CD4-positive, alpha-beta T cell (primary cell): ENCODE measurements around the gene TIMM10. TPM values are rescaled to one million over a fixed set of nuclear protein-coding genes. Genes with fewer than 3 reads are reported as not detected.

Experiments
- ATAC-seq: fragments of 200-7000 bp; cut with Tn5 transposase; one replicate; pipeline ENCODE4 v1.10.0; 2022; ENCODE audit warnings: mild to moderate bottlenecking; ENCODE audit not compliant: poor library complexity
- CTCF ChIA-PET: fragments of 350-600 bp; sonication (Branson Sonifier 250); formaldehyde crosslinking; loops from one replicate; lab custom pipeline; 2021; ENCODE audit warnings: antibody characterized with exemption, inconsistent platforms; lab: Charles Lee
- POLR2A ChIA-PET: fragments of 350-600 bp; sonication (Branson Sonifier 250); formaldehyde crosslinking; loops from one replicate; lab custom pipeline; 2021; ENCODE audit warnings: antibody characterized with exemption, inconsistent platforms; lab: Charles Lee
- DNase-seq, 14 experiments: peaks; one replicate each; pipeline ENCODE4 v3.0.0-alpha.2; 2013 to 2020; ENCODE audit warnings: mixed read lengths in 2 of 14
- H3K27ac ChIP-seq, 2 donors: one replicate each; pipeline versions ENCODE4 v1.5.1 to v1.7.0; 2013; ENCODE audit warnings: low read length in 2 of 2, low read depth in 1 of 2, mild to moderate bottlenecking in 1 of 2
- H3K27me3 ChIP-seq, 2 experiments: 1 replicate in 1 of 2; 2 replicates in 1 of 2; pipeline versions ENCODE4 v1.6.1 to v1.7.0; 2013; ENCODE audit warnings: low read length in 2 of 2, control low read depth in 1 of 2, mild to moderate bottlenecking in 1 of 2, moderate library complexity in 1 of 2; ENCODE audit not compliant: insufficient read depth in 2 of 2, control insufficient read depth in 1 of 2
- H3K36me3 ChIP-seq: one replicate; pipeline ENCODE4 v1.6.1; 2013; ENCODE audit warnings: low read length, control low read depth; ENCODE audit not compliant: insufficient read depth
- H3K4me1 ChIP-seq: one replicate; pipeline ENCODE4 v1.6.1; 2013; ENCODE audit warnings: low read length, control low read depth; ENCODE audit not compliant: insufficient read depth
- H3K4me3 ChIP-seq: one replicate; pipeline ENCODE4 v1.5.1; 2013; ENCODE audit warnings: mild to moderate bottlenecking, low read length, moderate library complexity
- H3K9me3 ChIP-seq, 2 experiments: 1 replicate in 1 of 2; 2 replicates in 1 of 2; pipeline versions ENCODE4 v1.6.1 to v1.7.0; 2013; ENCODE audit warnings: low read length in 2 of 2, mild to moderate bottlenecking in 2 of 2, control low read depth in 1 of 2, moderate library complexity in 1 of 2; ENCODE audit not compliant: control insufficient read depth in 1 of 2, insufficient read depth in 1 of 2
- H3K27ac Mint-ChIP-seq: one replicate; pipeline ENCODE4 v1.8.0; 2020; ENCODE audit warnings: mixed read lengths
- H3K27me3 Mint-ChIP-seq: one replicate; pipeline ENCODE4 v1.8.0; 2021; ENCODE audit warnings: mixed read lengths
- H3K36me3 Mint-ChIP-seq: one replicate; pipeline ENCODE4 v1.8.0; 2021; ENCODE audit warnings: low read depth, mixed read lengths
- H3K4me1 Mint-ChIP-seq: one replicate; pipeline ENCODE4 v1.8.0; 2021; ENCODE audit warnings: low read depth, mixed read lengths
- H3K4me3 Mint-ChIP-seq: one replicate; pipeline ENCODE4 v1.8.0; 2020; ENCODE audit warnings: mild to moderate bottlenecking, mixed read lengths
- H3K9me3 Mint-ChIP-seq: one replicate; pipeline ENCODE4 v1.8.0; 2020; ENCODE audit warnings: mixed read lengths
- intact Hi-C, 2 experiments: fragments of 100-400 bp; cut with DNase I in 1 of 2; cut with micrococcal nuclease in 1 of 2; formaldehyde crosslinking; loops; one replicate each; pipeline versions ENCODE4 v1.15.1 to v1.9.0; 2023 to 2025; cut with DNase I, micrococcal nuclease
- total RNA-seq, 174 experiments: library from RNA in 2 of 174; stranded (reverse) in 2 of 174; gene quantifications; one replicate each; pipeline ENCODE4 v1.2.3 and lab custom pipeline; 2021 to 2026
- TF ChIP-seq, protein P1 (sequence below): fragments of 200-600 bp; IDR thresholded peaks from one replicate; pipeline ENCODE4 v1.8.0; 2022; ENCODE audit warnings: antibody characterized with exemption, mild to moderate bottlenecking

The TIMM10 gene
- total RNA-seq, 2 experiments from 2014 or later, result 28.0 TPM

DNA sequence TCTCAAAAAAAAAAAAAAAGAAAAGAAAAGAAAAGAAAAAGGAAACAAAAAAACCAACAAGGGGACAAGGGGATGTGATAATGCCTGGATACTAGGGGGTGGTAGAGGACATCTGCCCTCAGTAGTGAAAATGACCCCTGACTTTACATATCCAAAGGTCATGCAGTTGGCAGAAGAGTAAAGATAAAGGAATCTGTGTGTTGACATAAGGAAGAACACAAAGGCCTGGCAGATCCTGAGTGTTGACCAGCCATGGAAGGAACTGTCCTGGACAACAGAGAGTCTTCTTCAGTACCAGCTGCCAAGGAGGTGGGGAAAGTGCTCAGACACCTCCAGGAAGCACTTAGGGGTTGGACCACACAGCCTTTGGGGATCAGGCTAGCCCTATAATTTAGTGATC lies 27.7 kb downstream of the TIMM10 start:
- H3K36me3 Mint-ChIP-seq, result peaks cover 24% of the 10 kb centered on the region
- no peaks in the 10 kb centered on the region for H3K27me3 Mint-ChIP-seq
- H3K27ac Mint-ChIP-seq, result no peak overlapping the region
- H3K9me3 Mint-ChIP-seq, result no peaks in the 10 kb centered on the region
- no peaks in the 10 kb centered on the region for H3K27me3 ChIP-seq
- intact Hi-C loops, result no loop called here
- H3K27ac ChIP-seq, result no peak overlapping the region
- H3K36me3 ChIP-seq, result peaks cover 34% of the 10 kb centered on the region
- H3K4me1 Mint-ChIP-seq, result no peaks in the 10 kb centered on the region
- POLR2A ChIA-PET, result no interaction called here
- no peak overlapping the region for H3K4me3 Mint-ChIP-seq
- no peaks in the 10 kb centered on the region for H3K4me1 ChIP-seq
- TF ChIP-seq, protein P1, sequence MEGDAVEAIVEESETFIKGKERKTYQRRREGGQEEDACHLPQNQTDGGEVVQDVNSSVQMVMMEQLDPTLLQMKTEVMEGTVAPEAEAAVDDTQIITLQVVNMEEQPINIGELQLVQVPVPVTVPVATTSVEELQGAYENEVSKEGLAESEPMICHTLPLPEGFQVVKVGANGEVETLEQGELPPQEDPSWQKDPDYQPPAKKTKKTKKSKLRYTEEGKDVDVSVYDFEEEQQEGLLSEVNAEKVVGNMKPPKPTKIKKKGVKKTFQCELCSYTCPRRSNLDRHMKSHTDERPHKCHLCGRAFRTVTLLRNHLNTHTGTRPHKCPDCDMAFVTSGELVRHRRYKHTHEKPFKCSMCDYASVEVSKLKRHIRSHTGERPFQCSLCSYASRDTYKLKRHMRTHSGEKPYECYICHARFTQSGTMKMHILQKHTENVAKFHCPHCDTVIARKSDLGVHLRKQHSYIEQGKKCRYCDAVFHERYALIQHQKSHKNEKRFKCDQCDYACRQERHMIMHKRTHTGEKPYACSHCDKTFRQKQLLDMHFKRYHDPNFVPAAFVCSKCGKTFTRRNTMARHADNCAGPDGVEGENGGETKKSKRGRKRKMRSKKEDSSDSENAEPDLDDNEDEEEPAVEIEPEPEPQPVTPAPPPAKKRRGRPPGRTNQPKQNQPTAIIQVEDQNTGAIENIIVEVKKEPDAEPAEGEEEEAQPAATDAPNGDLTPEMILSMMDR, result no peak
- ATAC-seq (no peak), DNase-seq (no peak)
- CTCF ChIA-PET, result no interaction called here
- no peak overlapping the region for H3K4me3 ChIP-seq
- H3K9me3 ChIP-seq, result no peaks in the 10 kb centered on the region

DNA sequence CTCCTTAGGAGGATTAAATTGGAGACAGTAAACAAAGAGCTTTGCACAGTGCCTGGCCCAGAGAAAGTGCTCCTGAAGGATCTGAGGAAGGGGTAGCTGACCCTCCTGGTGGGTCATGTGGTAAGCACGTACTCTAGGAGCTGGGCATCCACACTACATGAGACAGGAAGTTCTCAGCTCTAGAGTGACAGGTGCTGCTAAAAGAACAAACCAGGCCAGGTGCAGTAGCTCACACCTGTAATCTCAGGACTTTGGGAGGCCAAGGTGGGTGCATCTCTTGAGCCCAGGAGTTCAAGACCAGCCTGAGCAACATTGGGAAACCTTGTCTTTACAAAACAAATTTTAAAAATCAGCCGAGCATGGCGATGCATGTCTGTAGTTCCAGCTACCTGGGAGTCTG lies 28.2 kb downstream of the TIMM10 start:
- CTCF ChIA-PET, result interaction anchor here (1.2 kb wide), 1 partner anchor 9 kb away, joined by 4 read pairs; no protein-coding TSS in a partner anchor

DNA sequence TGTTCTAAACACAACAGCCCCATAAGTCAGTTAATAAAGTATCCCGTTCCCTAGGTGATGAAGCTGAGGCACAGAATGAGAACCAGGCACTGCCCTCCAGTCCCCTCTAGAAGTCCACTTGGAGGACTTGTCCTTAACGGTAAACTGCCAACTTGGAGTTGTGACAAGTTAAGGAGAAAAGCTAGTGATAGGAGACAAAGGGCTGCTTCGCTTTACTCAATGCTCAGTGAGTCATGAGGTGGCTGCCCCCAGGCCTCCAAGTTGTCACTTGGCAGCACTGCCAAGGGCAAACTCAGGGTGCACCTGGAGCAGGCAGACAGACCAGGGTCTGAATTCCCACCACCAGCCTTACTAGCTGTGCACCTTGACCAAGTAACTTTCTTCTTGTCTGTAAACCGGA lies 28.6 kb downstream of the TIMM10 start:
- no peak for ATAC-seq
- H3K36me3 Mint-ChIP-seq, result peaks cover 24% of the 10 kb centered on the region
- Histone ChIP-seq H3K9me3 (no peaks in the 10 kb centered on the region), H3K4me1 (no peaks in the 10 kb centered on the region), H3K4me3 (no peak overlapping the region), H3K27me3 (no peaks in the 10 kb centered on the region), H3K36me3 (peaks cover 39% of the 10 kb centered on the region), H3K27ac (no peak overlapping the region)
- no peak overlapping the region for H3K27ac Mint-ChIP-seq
- CTCF ChIA-PET, result interaction anchor here (1.2 kb wide), 1 partner anchor 9 kb away, joined by 4 read pairs; no protein-coding TSS in a partner anchor
- H3K4me3 Mint-ChIP-seq, result no peak overlapping the region
- no peaks in the 10 kb centered on the region for H3K27me3 Mint-ChIP-seq
- DNase-seq, result no peak
- intact Hi-C loops, result no loop called here
- POLR2A ChIA-PET, result no interaction called here
- TF ChIP-seq, protein P1, result no peak
- H3K4me1 Mint-ChIP-seq, result no peaks in the 10 kb centered on the region
- H3K9me3 Mint-ChIP-seq, result no peaks in the 10 kb centered on the region

More for the DNA sequence above, 28.2 kb downstream of the TIMM10 start:
- TF ChIP-seq, protein P1, result no peak
- intact Hi-C loops, result no loop called here
- ATAC-seq (no peak), DNase-seq (no peak)
- Mint-ChIP-seq H3K4me3 (no peak overlapping the region), H3K27ac (no peak overlapping the region), H3K36me3 (peaks cover 24% of the 10 kb centered on the region), H3K27me3 (no peaks in the 10 kb centered on the region), H3K9me3 (no peaks in the 10 kb centered on the region), H3K4me1 (no peaks in the 10 kb centered on the region)
- no peaks in the 10 kb centered on the region for H3K4me1 ChIP-seq
- H3K4me3 ChIP-seq, result no peak overlapping the region
- no peak overlapping the region for H3K27ac ChIP-seq
- peaks cover 38% of the 10 kb centered on the region for H3K36me3 ChIP-seq
- no peaks in the 10 kb centered on the region for H3K9me3 ChIP-seq
- no peaks in the 10 kb centered on the region for H3K27me3 ChIP-seq
- POLR2A ChIA-PET, result no interaction called here
